ES-I3 (cell line): ENCODE results near the gene MFSD1.

Source experiments
- H3K36me3 ChIP-seq: 2 replicates; pipeline ENCODE4 v1.6.1; 2013; ENCODE audit warnings: mild to moderate bottlenecking, low read length, control low read depth, moderate library complexity; ENCODE audit not compliant: insufficient read depth
- H3K4me1 ChIP-seq: 2 replicates; pipeline ENCODE4 v1.6.1; 2013; ENCODE audit warnings: mild to moderate bottlenecking, control low read depth, low read length; ENCODE audit not compliant: insufficient read depth
- H3K9ac ChIP-seq: 2 replicates; pipeline ENCODE4 v1.6.1; 2013; ENCODE audit warnings: low read depth, mild to moderate bottlenecking, low read length, moderate library complexity
- H3K9me3 ChIP-seq: 2 replicates; pipeline ENCODE4 v1.6.1; 2013; ENCODE audit warnings: mild to moderate bottlenecking, low read length, moderate library complexity; ENCODE audit not compliant: control insufficient read depth, insufficient read depth

MFSD1 gene

GRCh38 chr3:158819282-158819681 is 17.4 kb downstream of the MFSD1 start:
- no peak overlapping the region for H3K9ac ChIP-seq
- H3K36me3 ChIP-seq: peaks cover 3% of the 10 kb centered on the region
- no peaks in the 10 kb centered on the region for H3K9me3 ChIP-seq
- H3K4me1 ChIP-seq: no peaks in the 10 kb centered on the region

DNA sequence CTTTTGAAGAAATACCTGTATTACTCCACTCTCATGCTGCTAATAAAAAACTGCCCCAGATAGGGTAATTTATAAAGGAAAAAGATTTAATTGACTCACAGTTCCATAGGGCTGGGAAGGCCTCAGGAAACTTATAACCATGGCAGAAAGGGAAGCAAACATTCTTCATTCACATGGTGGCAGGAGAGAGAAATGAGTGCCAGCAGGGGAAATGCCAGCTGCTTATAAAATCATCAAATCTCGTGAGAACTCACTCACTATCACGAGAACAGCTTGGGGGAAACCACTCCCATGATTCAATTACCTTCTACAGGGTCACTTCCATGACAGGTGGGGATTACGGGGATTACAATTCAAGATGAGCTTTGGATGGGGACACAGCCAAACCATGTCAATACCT is 18.7 kb downstream of the MFSD1 start:
- Histone ChIP-seq H3K36me3 (peaks cover 3% of the 10 kb centered on the region), H3K4me1 (no peaks in the 10 kb centered on the region), H3K9ac (no peak overlapping the region), H3K9me3 (no peaks in the 10 kb centered on the region)

- H3K36me3 ChIP-seq: peaks cover 3% of the 10 kb centered on the region
- H3K9ac ChIP-seq: no peak overlapping the region
- H3K9me3 ChIP-seq: no peaks in the 10 kb centered on the region
- no peaks in the 10 kb centered on the region for H3K4me1 ChIP-seq
Measured at GRCh38 chr3:158821847-158822246, 20.0 kb downstream of the MFSD1 start.

DNA sequence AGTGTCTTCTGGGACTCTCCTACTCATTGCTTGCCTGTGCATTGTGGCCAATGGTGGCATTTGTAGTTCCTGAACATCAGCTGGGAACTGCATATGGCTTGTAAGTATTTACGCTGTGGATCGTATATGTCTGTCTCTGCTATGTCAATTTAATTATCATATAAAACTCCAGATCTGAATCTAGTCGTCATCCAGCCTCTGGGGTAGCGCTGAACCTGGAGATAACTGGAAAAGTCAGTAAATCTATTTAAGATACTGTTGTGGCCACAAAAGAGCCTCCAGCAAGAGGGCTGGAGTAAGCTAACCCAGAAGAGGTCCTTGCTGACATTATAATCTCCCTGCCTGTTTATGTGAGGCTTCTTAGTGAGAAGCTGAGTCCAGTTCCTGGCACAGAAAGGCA is 21.6 kb downstream of the MFSD1 start:
- no peaks in the 10 kb centered on the region for H3K9me3 ChIP-seq
- peaks cover 3% of the 10 kb centered on the region for H3K36me3 ChIP-seq
- no peaks in the 10 kb centered on the region for H3K4me1 ChIP-seq
- H3K9ac ChIP-seq: no peak overlapping the region

DNA sequence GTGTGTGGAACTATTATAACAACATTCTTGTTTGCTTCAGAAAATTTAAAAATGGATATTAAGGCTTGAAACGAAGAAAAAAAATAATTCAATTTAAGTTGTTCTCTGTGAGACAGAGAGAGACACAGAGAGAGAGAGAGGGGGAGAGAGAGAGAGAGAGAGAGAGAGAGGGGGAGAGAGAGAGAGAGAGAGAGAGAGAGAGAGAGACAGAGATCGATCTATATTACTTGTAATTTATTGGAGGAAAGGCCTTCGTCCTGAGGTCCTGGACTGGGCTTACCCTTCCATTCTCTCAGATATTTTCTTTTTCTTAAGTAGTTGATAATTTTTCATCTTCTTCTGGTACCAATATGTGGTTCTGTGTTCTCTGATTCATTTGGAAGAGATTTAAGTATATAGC is 25.9 kb downstream of the MFSD1 start:
- Histone ChIP-seq H3K4me1 (no peaks in the 10 kb centered on the region), H3K9ac (no peak overlapping the region), H3K36me3 (peaks cover 3% of the 10 kb centered on the region), H3K9me3 (no peaks in the 10 kb centered on the region)

DNA sequence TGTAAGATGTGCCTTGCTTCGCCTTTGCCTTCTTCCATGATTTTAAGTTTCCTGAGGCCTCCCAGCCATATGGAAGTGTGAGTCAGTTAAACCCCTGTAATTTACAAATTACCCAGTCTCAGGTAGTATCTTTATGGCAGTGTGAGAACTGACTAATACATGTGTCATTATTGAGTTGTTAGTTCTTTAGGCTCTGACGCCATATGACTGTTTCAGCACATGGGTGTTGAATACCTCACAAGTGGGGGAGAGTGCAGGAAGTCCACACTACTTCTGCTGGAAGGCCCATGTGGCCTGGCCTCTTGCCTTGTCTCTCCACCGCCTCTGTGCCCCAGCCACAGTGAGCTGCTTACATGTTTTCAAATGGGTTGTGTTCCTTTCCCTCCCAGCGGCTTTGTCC is 28.5 kb downstream of the MFSD1 start:
- no peak overlapping the region for H3K9ac ChIP-seq
- no peaks in the 10 kb centered on the region for H3K4me1 ChIP-seq
- H3K36me3 ChIP-seq: no peaks in the 10 kb centered on the region
- H3K9me3 ChIP-seq: no peaks in the 10 kb centered on the region

DNA sequence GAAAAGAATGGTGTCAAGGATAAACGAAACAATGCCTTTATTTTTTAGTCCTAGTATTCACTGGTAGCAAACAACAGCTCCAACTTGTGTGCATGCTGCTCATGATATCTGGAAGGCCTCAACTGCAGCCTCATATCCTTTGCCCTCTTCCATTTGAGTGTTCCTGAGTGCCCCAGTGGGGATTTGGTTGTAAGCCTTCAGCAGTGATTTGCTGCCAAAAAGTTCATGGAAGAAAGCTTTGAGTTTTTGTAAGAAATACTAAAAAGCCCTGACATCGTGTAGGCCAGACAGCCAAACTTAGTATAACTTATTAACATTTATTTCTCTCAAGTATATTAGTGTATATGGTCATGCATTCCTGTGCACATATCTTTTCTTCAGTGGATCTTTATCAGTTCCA is 30.0 kb downstream of the MFSD1 start:
- no peaks in the 10 kb centered on the region for H3K36me3 ChIP-seq
- H3K9me3 ChIP-seq: no peaks in the 10 kb centered on the region
- no peak overlapping the region for H3K9ac ChIP-seq
- no peaks in the 10 kb centered on the region for H3K4me1 ChIP-seq

GRCh38 chr3:158835631-158836030 is 33.8 kb downstream of the MFSD1 start:
- Histone ChIP-seq H3K4me1 (no peaks in the 10 kb centered on the region), H3K36me3 (no peaks in the 10 kb centered on the region), H3K9ac (no peak overlapping the region), H3K9me3 (no peaks in the 10 kb centered on the region)

DNA sequence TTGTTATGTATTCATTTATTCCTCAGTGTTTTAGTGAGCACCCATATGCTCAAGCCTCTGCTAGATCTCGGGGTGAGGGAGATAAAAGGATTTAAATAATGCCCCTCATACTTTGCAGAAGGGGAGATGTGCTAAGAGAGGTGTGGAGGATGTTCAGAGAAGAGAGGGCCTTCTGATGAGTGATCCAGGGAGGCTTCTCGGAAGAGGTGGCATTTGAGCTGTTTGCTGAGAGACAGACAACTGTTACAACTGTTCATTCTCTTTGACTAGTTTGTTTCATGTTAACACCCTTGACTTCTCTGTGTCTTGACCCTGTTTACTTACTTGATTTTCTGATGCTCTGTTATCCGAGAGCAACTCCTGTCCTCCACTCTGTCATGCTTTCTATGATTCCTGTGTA is 34.5 kb downstream of the MFSD1 start:
- H3K9ac ChIP-seq: no peak overlapping the region
- H3K4me1 ChIP-seq: no peaks in the 10 kb centered on the region
- H3K36me3 ChIP-seq: no peaks in the 10 kb centered on the region
- no peaks in the 10 kb centered on the region for H3K9me3 ChIP-seq

GRCh38 chr3:158837240-158837639 is 35.4 kb downstream of the MFSD1 start:
- Histone ChIP-seq H3K9me3 (no peaks in the 10 kb centered on the region), H3K4me1 (no peaks in the 10 kb centered on the region), H3K9ac (no peak overlapping the region), H3K36me3 (no peaks in the 10 kb centered on the region)

DNA sequence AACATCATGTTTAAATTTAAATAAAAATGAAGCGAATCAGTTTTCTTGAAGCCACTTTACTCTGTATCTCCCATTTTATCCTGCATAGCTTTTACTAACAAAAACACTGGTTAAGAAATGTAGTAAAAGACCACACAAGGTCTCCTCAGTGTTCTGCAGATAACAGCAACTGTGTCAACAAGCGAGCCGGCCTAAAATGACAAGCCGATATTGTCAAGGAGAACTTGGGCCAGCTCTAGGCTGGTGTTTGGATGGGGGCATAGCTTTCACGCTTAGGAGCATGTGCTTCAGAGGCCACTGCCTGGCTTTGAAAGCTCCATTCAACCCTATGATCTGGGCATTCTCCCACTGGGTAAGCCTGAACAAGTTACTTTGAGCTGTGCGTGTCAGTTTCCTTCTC is 38.1 kb downstream of the MFSD1 start:
- no peak overlapping the region for H3K9ac ChIP-seq
- H3K36me3 ChIP-seq: no peaks in the 10 kb centered on the region
- no peaks in the 10 kb centered on the region for H3K4me1 ChIP-seq
- no peaks in the 10 kb centered on the region for H3K9me3 ChIP-seq

DNA sequence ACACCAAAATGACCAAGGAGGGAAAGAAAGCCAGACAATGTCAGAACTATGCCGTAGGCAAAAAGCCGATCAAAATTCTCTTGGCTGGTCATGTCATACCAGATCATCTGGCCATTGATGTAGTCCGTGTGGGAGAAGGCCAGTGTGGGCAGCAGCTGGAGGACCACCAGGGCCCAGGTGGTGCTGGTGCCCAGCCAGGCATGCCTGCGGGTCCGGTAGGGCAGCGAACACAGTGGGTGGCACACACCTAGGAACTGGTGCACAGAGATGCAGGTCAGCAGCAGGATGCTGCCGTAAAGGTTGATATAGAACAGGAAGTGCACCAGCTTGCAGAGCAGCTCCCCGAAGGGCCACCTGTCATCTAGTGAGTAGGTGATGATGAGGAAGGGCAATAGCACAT is 39.5 kb downstream of the MFSD1 start:
- Histone ChIP-seq H3K4me1 (no peaks in the 10 kb centered on the region), H3K9me3 (no peaks in the 10 kb centered on the region), H3K9ac (no peak overlapping the region), H3K36me3 (no peaks in the 10 kb centered on the region)

DNA sequence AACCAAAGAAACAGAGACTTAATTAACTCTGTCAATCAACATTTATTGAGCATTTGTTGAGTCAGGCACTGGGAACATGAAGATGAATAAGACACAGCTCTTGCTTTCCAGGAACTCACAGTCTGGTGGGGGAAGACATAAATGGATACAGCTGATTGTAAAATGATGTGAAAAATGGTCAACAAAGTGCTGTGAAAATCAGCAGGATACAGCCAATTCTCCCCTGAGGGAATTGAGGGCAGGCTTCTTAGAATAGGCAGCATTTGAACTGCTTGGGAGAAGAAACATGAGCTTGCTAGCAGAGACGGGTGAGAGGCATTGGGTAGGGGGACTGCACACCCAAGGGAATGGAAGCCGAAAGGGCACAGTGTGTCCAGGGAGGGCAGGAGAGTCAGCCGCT is 41.1 kb downstream of the MFSD1 start:
- Histone ChIP-seq H3K9ac (no peak overlapping the region), H3K9me3 (no peaks in the 10 kb centered on the region), H3K36me3 (no peaks in the 10 kb centered on the region), H3K4me1 (no peaks in the 10 kb centered on the region)

GRCh38 chr3:158845765-158846350 is 44.0 kb downstream of the MFSD1 start:
- no peaks in the 10 kb centered on the region for H3K9me3 ChIP-seq
- no peak overlapping the region for H3K9ac ChIP-seq
- H3K36me3 ChIP-seq: no peaks in the 10 kb centered on the region
- H3K4me1 ChIP-seq: no peaks in the 10 kb centered on the region

GRCh38 chr3:158846803-158847451 is 45.1 kb downstream of the MFSD1 start:
- H3K4me1 ChIP-seq: no peaks in the 10 kb centered on the region

More at GRCh38 chr3:158846803-158847451, 45.1 kb downstream of the MFSD1 start:
- no peaks in the 10 kb centered on the region for H3K9me3 ChIP-seq
- no peak overlapping the region for H3K9ac ChIP-seq
- no peaks in the 10 kb centered on the region for H3K36me3 ChIP-seq
